Iris pigment epithelial cell (primary cell): ENCODE measurements around the gene IPCEF1.

Experiments used
- DNase-seq: peaks from one replicate; pipeline ENCODE4 v3.0.0-alpha.2; 2011; ENCODE audit warnings: low read depth

Gene IPCEF1, protein sequence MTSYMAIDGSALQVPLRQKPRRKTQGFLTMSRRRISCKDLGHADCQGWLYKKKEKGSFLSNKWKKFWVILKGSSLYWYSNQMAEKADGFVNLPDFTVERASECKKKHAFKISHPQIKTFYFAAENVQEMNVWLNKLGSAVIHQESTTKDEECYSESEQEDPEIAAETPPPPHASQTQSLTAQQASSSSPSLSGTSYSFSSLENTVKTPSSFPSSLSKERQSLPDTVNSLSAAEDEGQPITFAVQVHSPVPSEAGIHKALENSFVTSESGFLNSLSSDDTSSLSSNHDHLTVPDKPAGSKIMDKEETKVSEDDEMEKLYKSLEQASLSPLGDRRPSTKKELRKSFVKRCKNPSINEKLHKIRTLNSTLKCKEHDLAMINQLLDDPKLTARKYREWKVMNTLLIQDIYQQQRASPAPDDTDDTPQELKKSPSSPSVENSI

DNA sequence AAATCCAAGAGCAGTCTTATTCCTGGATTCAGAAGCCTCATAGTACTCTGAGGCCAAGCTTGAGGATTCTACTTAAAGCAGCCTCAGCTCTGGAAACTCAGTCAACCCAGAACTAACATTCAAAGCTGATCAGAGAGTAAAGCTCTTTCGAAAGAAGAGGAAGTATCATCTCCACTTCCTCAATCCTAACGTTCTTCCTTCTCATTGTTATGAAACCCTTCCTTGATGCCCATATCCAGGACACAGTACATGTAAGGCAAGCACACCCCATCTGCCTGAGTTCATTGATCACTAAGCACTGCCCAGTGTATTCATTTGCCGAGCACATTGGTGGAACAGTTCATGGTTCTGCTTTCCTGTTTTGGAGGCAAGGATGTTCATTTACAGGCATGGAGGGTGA, at the start of gene IPCEF1:
Gene IPCEF1 (minus strand): TSS at position 114 of the 400 bp plus-strand sequence. CDS start 90,856 bp downstream, outside the sequence.
- DNase-seq = no peak

DNA sequence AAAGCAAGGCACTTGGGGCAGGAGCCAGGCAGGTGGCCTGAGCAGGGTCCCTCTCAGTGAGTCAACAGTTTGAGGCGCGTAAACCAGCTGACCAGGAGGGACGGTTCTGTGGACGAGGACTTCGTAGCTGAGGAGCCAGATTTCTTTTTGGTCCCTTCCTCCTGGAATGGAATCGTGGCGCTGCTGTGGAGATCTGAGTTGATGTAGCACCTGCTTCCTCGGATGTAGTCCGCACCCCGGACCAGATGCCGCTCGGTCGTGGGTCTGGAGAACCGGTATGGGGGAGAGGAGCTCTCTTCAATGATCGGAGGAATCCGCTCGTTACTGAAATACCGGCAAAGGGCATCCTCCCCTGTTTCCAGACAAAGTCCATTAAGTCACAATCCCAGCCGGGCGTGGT, 49.7 kb upstream of the IPCEF1 start:
- no peak for DNase-seq

DNA sequence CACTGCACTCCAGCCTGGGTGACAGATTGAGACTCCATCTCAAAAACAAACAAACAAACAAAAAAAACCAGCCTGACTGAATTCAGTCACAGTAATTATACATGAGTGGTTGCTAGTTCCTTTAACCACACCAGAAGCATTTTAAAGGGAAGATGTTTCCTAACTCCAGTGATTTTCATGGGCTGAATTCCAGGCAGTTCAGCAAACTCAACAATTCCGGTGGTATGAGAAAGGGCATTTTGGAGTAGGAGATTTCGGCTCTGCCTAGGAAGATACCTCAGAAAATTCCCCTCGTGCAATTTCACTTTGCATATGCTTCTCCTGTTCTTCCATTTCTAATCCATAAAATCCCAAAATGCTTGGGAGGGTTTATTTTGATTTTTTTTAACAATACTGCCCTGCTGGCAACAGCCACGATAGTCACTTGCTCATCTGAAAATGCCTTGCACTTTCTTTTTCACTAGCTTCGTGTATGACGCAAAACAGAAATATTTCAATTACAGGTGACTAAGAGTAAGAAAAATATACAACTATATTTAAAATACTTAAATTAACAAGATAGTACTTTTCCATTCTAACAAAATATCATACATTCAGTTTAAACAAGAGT, 48.3 kb upstream of the IPCEF1 start:
- DNase-seq = peak; percentile 68

DNA sequence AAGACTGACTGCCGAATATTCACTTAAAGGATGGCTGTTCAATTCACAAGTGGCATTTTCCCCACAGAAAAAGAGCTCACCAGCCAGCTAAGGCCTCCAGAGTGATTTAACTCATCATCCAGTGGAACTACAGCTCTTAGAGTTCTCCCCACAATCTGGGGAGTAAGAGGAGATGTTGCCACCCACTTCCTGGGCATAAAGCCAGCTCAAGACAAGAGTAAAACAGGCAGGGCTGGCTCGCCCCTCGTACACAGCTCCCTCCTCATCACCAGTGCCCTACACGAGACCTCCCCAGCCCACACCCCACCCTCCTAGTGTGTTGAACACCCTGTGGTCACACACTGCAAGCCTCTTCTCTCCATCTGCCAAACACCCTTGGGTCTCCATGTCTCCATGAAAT, 47.2 kb upstream of the IPCEF1 start:
- peak; percentile 69 for DNase-seq

DNA sequence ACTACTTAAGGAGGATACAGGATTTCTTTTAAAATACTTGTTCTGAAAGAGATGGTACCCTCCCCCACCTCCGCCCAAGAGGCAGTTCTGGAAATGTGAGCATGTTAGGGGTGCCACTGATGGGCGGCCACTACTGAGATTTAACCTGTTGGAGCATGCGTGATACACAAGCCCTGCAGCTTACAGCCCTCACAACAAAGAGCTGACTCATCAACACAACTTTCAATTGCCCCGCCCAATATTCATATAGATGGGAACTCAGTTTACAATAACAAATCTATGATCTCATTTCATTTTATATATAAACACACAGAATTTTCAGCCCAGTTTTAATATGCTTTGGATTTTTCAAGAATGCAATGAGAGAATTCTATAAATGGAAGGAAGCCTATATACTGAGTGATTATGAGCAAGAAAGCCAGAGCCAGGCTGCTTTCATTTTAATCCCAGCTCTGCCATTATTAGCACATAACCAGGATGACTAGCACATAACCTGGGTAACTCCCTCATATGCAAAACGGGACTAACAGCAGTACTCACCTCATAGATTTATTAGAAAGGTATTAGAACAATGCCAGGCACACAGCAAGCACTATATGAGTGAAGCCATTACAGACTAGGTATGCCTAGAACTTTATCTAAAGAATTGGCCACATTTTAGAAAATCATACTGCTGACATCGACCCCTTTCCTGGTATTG, 45.6 kb upstream of the IPCEF1 start:
- no peak for DNase-seq

DNA sequence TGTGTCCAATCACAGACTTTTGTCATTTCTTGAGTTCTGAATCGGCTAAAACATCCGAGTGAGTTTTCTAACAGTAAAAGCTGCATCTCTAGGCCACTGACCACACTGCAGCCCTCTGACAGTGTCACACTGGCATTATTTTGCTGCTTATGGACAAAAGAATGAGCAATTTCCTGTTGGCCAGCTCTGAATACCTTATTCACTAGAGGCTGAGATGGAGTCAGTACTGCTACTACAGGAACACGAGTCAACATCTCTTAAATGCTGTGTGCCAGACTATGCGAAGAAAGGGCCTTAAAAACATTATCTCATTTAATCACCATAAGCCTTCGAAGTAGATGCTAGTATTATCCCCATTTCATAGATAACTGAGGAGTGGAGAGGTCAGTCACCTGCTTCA, 42.5 kb upstream of the IPCEF1 start:
- peak; percentile 53 for DNase-seq

DNA sequence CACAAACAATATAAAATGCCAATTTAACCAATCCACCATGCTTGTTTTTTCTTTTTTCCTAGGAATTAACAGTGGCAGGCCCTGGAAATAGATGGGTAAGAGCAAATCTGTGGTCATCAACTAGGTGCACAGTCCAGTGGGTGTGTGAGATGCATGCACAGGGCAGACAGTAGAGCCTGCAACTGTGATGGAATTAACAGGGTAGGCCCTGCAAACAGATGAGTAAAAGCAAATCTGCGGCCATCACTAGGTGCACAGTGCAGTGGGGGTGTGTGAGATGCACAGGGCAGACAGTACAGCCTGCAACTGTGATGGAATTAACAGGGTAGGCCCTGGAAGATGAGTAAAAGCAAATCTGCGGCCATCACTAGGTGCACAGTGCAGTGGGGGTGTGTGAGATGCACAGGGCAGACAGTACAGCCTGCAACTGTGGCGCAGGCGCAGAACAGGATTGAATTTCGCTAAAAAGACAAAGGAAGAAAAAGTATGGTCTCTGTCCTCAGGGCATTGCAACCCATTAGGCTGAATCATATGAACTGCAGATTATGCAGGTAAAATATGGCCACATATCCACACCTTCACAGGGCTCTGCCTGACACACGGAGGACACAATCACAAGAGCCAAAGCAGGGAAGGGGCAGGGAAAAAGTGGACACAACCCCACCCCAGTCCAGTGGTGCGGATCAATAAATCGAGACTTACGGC, 41.0 kb upstream of the IPCEF1 start:
- no peak for DNase-seq

DNA sequence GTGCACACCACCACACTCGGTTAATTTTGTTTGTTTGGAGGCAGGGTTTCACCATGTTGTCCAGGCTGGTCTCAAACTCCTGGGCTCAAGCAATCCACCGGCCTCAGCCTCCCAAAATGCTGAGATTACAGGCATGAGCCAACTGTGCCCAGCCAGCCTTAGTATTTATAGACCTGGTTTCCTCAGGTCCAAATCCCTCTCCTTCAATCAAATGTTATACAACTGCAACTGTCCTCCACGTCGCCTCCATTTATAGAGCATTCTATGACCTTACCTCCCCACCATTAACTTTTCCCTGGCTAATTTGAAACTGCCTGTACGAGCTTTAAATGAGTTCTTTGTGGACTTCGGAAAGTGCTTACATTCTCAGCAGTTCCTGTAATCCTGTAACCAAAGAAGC, 39.3 kb upstream of the IPCEF1 start:
- DNase-seq = no peak

DNA sequence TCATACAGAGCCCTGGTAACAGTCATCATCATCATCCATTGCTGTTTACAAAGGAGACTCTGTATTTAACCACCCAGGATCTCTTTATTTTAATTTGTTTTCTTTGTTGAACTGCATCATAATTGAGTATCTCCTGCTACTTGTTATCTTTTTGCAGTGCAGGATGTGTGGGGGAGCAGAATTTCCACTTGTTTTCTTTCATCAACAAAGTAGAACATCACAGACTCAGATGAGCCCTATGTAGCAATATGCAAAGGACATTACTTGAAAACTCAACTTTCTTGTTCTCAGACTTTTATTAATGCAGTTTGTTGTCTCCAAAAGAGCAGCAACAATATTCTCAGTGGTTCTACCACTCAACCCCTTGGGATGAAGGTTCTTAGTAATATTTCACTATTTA, 38.7 kb upstream of the IPCEF1 start:
- DNase-seq = no peak

DNA sequence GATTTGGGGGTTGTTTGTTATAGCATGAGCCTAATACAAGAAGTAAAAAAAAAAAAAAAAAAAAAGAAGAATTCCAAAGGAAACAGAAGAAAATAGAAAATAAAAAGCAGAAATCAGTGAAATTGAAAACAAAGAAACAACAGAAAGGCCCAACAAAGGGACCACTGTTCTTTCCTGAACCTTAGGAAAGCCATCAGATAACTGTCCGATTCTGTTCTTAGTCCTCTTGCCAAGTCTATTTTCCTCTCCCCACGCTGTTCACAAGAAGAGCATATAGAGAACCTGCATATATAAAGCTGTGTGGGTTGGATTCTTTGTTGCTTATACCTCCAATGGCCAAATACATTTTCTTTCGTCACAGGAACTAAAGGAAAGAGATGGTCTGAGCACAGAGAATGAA, 38.0 kb upstream of the IPCEF1 start:
- DNase-seq = no peak

DNA sequence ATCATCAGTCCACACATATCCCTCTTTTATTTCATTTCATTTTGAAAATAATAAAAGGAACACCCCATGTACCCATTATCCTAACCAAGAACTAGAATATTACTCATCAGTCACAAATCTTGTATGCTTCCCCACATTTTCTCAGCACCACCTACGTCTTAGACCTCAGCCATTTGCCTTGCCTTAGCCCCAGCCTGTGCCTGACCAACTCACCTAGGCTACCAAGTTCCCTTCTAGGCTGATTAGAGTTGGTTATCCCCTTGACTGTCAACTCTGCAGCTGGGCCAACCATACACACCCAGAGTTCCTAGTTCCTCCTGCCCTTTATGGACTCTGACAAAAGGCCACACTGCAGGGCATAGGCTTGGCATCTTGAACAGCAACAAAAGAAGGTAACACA, 33.4 kb upstream of the IPCEF1 start:
- no peak for DNase-seq

DNA sequence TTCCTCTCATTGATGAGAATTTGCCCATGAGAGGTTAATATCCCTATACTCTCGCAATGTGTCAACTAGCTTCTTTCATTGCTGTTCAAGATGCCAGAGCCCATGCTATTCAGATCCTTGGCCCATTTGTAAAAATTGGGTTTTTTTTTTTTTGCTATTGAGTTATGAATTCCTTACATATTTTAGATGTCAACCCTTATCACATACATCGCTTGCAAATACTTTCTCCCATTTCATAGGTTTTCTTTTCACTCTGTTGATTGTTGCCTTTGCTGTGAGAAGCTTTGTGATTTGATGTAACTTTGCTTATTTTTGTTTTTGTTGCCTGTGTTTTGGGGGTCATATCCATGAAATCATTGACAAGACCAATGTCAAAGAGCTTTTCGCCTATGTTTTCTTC, 32.2 kb upstream of the IPCEF1 start:
- no peak for DNase-seq

DNA sequence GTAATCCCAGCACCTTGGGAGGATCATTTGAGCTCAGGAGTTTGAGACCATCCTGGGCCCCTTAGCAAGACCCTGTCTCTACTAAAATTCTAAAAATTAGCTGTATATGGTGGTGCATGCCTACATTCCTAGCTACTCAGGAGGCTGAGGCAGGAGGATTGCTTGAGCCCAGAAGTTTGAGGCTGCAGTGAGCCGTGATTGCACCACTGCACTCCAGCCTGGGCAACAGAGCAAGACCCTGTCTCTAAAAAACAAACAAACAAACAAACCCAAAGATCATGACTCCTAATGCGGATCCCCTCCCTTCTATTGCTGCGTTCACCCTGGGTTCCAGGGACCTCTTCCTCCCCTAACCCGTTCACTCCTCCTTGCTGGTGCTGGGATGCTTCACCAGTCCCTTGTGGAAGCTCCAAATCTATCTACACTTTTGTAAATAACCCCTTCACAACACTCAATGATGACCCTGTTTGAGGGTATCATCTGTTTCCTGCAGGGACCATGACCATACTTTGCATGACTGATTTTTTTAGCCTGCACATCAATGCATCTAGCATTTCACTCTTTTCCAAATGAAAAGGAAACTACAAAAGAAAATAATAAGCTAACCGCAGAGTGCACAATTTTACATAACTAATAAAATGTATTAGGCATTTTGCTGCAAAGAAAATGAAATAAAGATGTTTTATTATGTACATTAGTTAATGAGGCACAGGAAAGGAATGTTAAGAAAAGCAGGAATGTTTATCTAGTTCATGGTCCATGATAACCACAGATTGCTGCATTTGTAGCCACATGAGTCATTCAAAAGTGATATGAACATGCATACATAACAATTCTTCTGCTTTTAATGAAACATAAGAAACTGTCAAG, 30.5 kb upstream of the IPCEF1 start:
- DNase-seq = peak; percentile 94

DNA sequence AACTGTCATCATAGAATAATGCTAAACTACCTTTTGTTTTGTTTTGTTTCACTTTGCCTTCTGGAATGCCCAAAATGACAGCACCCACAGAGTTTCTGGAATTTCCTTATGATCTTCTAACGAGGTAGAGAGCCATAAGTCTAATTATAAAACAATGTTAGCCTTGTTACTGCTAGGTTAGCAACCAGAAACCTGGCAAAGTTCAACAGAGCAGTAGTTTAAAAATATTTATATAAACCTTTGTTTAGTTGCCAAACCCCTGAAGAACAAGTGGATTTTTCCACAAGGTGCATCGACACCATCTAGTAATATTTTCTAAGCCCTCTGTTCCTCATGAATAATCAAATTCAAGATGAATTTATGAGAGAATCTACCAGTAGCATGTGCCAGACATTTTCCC, 27.6 kb upstream of the IPCEF1 start:
- DNase-seq = no peak

DNA sequence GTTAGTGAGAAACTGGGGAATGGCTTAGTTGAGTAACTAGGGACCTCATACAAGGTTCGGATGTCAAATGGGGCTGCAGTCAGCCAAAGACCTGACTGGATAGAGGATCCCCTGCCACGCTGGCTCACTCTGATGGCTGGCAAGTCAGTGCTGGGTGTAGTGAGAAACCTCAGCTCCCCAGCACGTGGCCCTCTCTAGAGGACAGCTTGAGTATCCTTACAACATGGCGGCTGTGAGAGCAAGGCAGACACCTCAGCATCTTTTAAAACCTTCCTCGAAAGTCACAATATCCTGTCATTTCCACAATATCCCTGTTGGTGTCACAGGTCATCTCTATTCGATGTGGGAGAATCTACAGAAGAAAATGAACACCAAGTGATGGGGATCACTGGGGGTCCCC, 26.7 kb upstream of the IPCEF1 start:
- no peak for DNase-seq

DNA sequence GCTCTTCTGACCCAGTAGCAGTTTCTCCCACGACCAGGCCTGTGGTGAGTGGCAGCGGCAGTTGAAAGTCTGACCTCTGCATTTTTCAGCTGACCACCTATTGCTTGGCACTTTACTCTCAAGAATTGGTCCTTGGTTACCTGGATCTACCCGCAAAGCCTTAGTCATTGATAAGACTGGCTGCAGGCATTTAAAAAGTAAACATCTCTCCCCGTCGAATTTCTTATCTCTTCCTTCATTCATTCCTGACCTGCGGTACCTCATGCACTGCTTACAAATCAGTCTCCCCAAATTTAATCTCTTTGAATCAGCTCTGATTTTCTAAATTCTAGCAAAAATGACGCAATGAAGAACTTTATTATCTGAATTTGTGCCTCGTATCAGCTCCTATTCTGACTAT, 26.1 kb upstream of the IPCEF1 start:
- no peak for DNase-seq

DNA sequence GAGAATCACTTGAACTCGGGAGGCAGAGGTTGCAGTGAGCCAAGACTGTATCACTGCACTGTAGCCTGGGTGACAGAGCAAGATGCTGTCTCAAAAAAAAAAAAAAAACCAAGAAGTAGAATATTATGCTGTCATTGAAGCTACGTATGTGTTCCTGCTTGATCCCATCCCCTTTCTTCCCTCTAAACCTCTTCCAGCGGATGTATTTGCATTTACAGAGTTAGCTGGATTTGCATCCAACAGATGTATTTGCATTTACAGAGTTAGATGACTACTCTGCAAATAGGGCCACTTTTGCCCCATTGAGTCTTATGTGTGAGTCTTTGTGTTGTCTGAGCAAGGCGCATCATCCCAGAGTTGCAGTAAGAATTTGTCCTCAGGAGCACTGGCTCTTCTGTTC, 24.9 kb upstream of the IPCEF1 start:
- no peak for DNase-seq

DNA sequence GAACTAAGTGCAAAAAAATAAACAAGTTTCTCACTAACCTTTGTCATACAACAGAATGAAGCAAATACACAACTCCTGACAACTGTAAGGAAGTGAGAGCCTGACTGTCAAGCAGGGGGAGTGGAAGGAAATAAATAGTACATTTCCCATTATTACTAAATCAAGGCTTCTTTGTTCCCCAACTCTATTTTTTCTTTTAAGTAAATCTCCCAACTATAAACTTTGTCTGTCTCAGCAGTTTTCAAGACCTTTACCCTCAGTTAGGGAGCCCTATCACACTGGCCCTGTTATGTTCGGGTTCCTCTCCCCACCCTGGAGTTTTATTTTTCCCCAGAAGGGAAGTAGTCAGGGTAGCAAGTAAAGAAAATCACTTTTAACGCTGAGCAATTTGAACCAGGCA, 24.1 kb upstream of the IPCEF1 start:
- no peak for DNase-seq

DNA sequence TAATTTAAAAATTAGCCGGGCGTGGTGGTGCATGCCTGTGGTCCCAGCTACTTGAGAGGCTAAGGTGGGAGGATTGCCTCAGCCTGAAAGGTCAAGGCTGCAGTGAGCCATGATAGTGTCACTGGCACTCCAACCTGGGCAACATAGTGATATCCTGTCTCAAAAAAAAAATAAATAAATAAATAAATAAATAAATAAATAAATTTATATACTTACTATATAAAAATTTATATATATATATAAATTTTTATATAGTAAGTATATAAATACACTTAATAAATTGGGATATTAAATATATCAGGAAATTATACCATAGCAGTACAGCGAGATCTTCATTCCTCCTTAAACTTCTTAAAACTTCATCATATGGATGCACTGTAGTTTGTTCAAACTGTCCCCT, 23.0 kb upstream of the IPCEF1 start:
- no peak for DNase-seq

DNA sequence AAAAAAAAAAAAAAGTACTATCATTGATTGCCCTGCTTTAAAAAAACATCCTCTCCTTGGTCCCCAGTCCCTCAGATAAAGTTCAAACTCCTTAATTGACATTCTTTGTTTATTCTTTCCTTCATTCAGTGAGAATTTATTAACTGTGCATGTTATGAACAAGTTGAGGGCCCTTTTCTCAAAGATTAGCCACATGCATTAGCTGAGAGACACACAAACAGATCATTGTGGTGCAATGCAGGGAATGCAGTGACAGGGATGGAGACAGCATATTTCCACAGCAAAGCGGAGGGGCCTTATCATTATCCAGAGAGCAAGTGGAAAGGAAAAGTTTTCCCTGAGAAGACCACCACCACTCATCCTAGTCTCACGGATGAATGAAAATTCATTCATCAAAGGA, 21.9 kb upstream of the IPCEF1 start:
- DNase-seq = no peak

DNA sequence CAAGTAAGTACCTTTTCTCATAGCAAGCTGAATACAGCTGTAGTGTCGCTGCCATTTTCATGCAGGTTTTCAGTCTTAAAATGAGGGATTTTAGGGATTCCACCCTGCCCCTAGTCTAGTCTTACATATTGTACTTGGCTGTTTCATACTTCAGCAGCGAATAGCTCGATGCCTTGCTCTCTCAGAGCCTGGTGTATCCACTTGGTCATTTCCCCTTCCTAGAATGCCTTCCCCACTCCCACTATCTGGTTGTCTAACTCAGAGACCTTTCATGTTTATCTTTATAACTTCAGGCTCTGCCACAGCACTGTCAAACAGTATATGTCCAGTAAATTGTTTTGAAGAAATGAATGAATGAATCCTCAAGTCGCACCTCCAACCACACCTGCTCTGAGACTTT, 21.1 kb upstream of the IPCEF1 start:
- no peak for DNase-seq

DNA sequence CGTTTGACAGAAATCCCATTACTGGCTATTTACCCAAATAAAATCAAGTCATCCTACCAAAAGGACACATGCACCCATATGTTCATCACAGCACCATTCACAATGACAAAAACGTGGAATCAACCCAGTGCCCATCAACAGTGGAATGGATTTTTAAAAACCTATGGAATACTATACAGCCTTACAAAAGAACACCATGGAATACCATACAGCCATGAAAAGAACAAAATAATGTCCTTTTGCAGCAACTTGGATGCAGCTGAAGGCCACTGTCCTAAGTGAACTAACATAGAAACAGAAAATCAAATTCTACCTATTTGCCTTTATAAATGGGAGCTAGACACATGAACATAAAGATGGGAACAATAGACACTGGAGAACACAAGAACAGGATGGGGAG, 17.4 kb upstream of the IPCEF1 start:
- DNase-seq = no peak
